ENCODE data around the gene DHX30.

GRCh38 chr3:47851888-47852603 lies 49.1 kb downstream of the DHX30 start:
- TF ChIP-seq CTCF (conservative IDR thresholded peaks at IDR 0.05; ENCODE audit: low read depth, low read length) (no peak), EZH2 (IDR thresholded peaks at IDR 0.05; ENCODE audit: borderline replicate concordance, low read depth, low read length, poor library complexity, severe bottlenecking) (no peak)
